GM12878 (cell line): ENCODE results near the gene FOXK2. TPM values are rescaled to one million over a fixed set of nuclear protein-coding genes. Genes with fewer than 3 reads are reported as not detected.

Experiments
- ATAC-seq: fragments of 200-7000 bp; cut with Tn5 transposase; 3 replicates; pipeline ENCODE4 v1.9.1; 2020; ENCODE audit warnings: mild to moderate bottlenecking, moderate library complexity
- BruUV-seq: library from RNA; stranded (reverse); fragments of 400-500 nt; replicated peaks from 2 replicates; lab custom pipeline; 2021; lab: Mats Ljungman, UMichigan
- CTCF ChIA-PET: fragments of 300-600 bp; sonication (Branson Sonifier 250); formaldehyde crosslinking; extraction: SDS; loops from one replicate; lab custom pipeline; 2021; ENCODE audit warnings: inconsistent platforms; lab: Yijun Ruan, JAX
- POLR2A ChIA-PET: fragments of 350-600 bp; formaldehyde crosslinking; extraction: SDS; loops from one replicate; lab custom pipeline; 2021; ENCODE audit warnings: inconsistent platforms; lab: Charles Lee
- RAD21 ChIA-PET: fragments of 300-600 bp; sonication (Branson Sonifier 250); formaldehyde crosslinking; loops from one replicate; lab custom pipeline; 2023; ENCODE audit warnings: antibody characterized with exemption; ENCODE audit not compliant: unreplicated experiment; lab: Charles Lee
- SMC1A ChIA-PET: fragments of 300-600 bp; sonication (Branson Sonifier 250); formaldehyde crosslinking; loops from one replicate; lab custom pipeline; 2023; ENCODE audit not compliant: unreplicated experiment, uncharacterized antibody; lab: Charles Lee
- DNase-seq: peaks from one replicate; pipeline ENCODE4 v3.0.0-alpha.2; 2011; ENCODE audit warnings: low read depth, low spot score
- FAIRE-seq: peaks from 3 replicates; lab custom pipeline; 2011; peaks lifted over from hg19 to GRCh38; lab: Jason Lieb, UNC
- H2AFZ ChIP-seq: 2 replicates; pipeline ENCODE4 v1.6.0; 2011; ENCODE audit warnings: low read depth, low read length, control low read depth; ENCODE audit not compliant: control insufficient read depth
- H3K27ac ChIP-seq: 2 replicates; pipeline ENCODE4 v1.5.1; 2011; ENCODE audit warnings: control low read depth; ENCODE audit not compliant: control insufficient read depth, insufficient read depth
- H3K27me3 ChIP-seq, 2 experiments: replicated peaks in 1 of 2; 2 replicates each; pipeline versions ENCODE4 v1.6.0 to v1.6.1; 2011; ENCODE audit warnings: low read length in 1 of 2; ENCODE audit not compliant: control insufficient read depth in 2 of 2, insufficient read depth in 2 of 2
- H3K36me3 ChIP-seq, 2 experiments: 2 replicates each; pipeline ENCODE4 v1.5.1; 2011; ENCODE audit warnings: low read length in 1 of 2; ENCODE audit not compliant: control insufficient read depth in 2 of 2, insufficient read depth in 2 of 2
- H3K4me1 ChIP-seq: 2 replicates; pipeline ENCODE4 v1.6.1; 2011; ENCODE audit warnings: mild to moderate bottlenecking, low read length, moderate library complexity, mixed read lengths; ENCODE audit not compliant: control insufficient read depth, insufficient read depth
- H3K4me2 ChIP-seq: 2 replicates; pipeline ENCODE4 v1.6.0; 2011; ENCODE audit warnings: control low read depth; ENCODE audit not compliant: control insufficient read depth, insufficient read depth
- H3K4me3 ChIP-seq: fragments of 200-600 bp; sonication (generic); 2 replicates; pipeline ENCODE4 v1.5.1; 2016
- H3K79me2 ChIP-seq: 2 replicates; pipeline ENCODE4 v1.6.0; 2011; ENCODE audit warnings: low read length; ENCODE audit not compliant: control insufficient read depth, insufficient read depth
- H3K9ac ChIP-seq: 2 replicates; pipeline ENCODE4 v1.8.0; 2011; ENCODE audit warnings: low read length, control low read depth, mixed read lengths; ENCODE audit not compliant: control insufficient read depth, insufficient read depth
- H3K9me3 ChIP-seq: replicated peaks from 3 replicates; pipeline ENCODE4 v1.5.1; 2011; ENCODE audit warnings: mild to moderate bottlenecking, low read length; ENCODE audit not compliant: control insufficient read depth, insufficient read depth
- H4K20me1 ChIP-seq: 2 replicates; pipeline ENCODE4 v1.6.0; 2011; ENCODE audit not compliant: control insufficient read depth, insufficient read depth
- CBFB ChIP-seq: IDR thresholded peaks from 2 replicates; pipeline ENCODE4 v1.6.1; 2016; ENCODE audit warnings: antibody characterized with exemption, low read depth
- CHD1 ChIP-seq: IDR thresholded peaks from 2 replicates; pipeline ENCODE4 v1.6.1; 2012; ENCODE audit warnings: low read depth, low read length, improper control_type of control experiment
- ESRRA ChIP-seq: IDR thresholded peaks from 2 replicates; pipeline ENCODE4 v1.6.1; 2012; ENCODE audit warnings: mild to moderate bottlenecking, low read length, improper control_type of control experiment
- GABPA ChIP-seq: IDR thresholded peaks from 2 replicates; pipeline ENCODE4 v1.6.1; 2014; ENCODE audit warnings: antibody characterized with exemption, low read depth, mild to moderate bottlenecking, inconsistent platforms
- HDAC2 ChIP-seq: fragments of 200-600 bp; sonication (generic); IDR thresholded peaks from 2 replicates; pipeline ENCODE4 v1.6.1; 2017
- KAT2A ChIP-seq: conservative IDR thresholded peaks from 2 replicates; pipeline ENCODE4 v1.6.1; 2011; ENCODE audit warnings: low read depth, low read length; ENCODE audit not compliant: control insufficient read depth
- LARP7 ChIP-seq: fragments of 450-650 bp; IDR thresholded peaks from 2 replicates; pipeline ENCODE4 v1.6.1; 2017; ENCODE audit warnings: mild to moderate bottlenecking
- NRF1 ChIP-seq: conservative IDR thresholded peaks from 2 replicates; pipeline ENCODE4 v1.6.1; 2011; ENCODE audit warnings: mild to moderate bottlenecking, low read depth, low read length, improper control_type of control experiment
- PBX3 ChIP-seq: IDR thresholded peaks from 2 replicates; pipeline ENCODE4 v1.6.1; 2011; ENCODE audit warnings: mild to moderate bottlenecking, low read depth, low read length, moderate library complexity; ENCODE audit not compliant: insufficient replicate concordance
- SREBF2 ChIP-seq: IDR thresholded peaks from 2 replicates; pipeline ENCODE4 v1.6.1; 2012; ENCODE audit warnings: mild to moderate bottlenecking, low read length
- SUPT20H ChIP-seq: IDR thresholded peaks from 2 replicates; pipeline ENCODE4 v1.6.1; 2011; ENCODE audit warnings: low read depth, mild to moderate bottlenecking, low read length, moderate library complexity, borderline replicate concordance; ENCODE audit not compliant: control insufficient read depth
- SUZ12 ChIP-seq: fragments of 200-600 bp; sonication (generic); IDR thresholded peaks from one replicate; pipeline ENCODE4 v1.6.1; 2018; ENCODE audit warnings: antibody characterized with exemption, mild to moderate bottlenecking; ENCODE audit not compliant: unreplicated experiment
- TARDBP ChIP-seq: IDR thresholded peaks from 2 replicates; pipeline ENCODE4 v1.6.1; 2016; ENCODE audit warnings: borderline replicate concordance
- YBX1 ChIP-seq: fragments of 450-650 bp; IDR thresholded peaks from 2 replicates; pipeline ENCODE4 v1.6.1; 2016; ENCODE audit warnings: antibody characterized with exemption
- ZNF384 ChIP-seq: IDR thresholded peaks from 2 replicates; pipeline ENCODE4 v1.6.1; 2012; ENCODE audit warnings: low read depth, mild to moderate bottlenecking, low read length, improper control_type of control experiment, borderline replicate concordance
- WGBS: methylation state at CpG from one replicate; pipeline ENCODE4 v1.1.6; 2016; ENCODE audit warnings: low lambda C conversion rate; ENCODE audit not compliant: insufficient replicate concordance, insufficient coverage; ENCODE audit errors: missing lambda C conversion rate; 5-methylcytosine and 5-hydroxymethylcytosine counted together
- in situ Hi-C: fragments of 300-500 bp; cut with MboI; formaldehyde crosslinking; loops from 9 replicates; pipeline ENCODE4 v1.14.3; 2018; ENCODE audit warnings: mixed read lengths
- intact Hi-C: fragments of 100-400 bp; cut with micrococcal nuclease; formaldehyde crosslinking; loops from one replicate; pipeline ENCODE4 v1.14.2; 2022; ENCODE audit not compliant: unreplicated experiment
- polyA plus RNA-seq, 11 experiments: library from polyadenylated mRNA; depleted of rRNA in 4 of 11; unstranded in 6 of 11; stranded (reverse) in 5 of 11; fragments of >200 nt; fragmentation: Nextera tagmentation in 4 of 11; fragmentation: Illumina TruSeq in 1 of 11; extraction: Ambion mirVana in 4 of 11; extraction: Trizol in 1 of 11; gene quantifications; 1 replicate in 1 of 11; 2 replicates in 10 of 11; pipeline versions ENCODE4 v1.2.1 to v1.2.3, GENCODE V29; 2011 to 2016; ENCODE audit warnings: inconsistent platforms in 2 of 11, missing spikeins in 2 of 11, low read depth in 1 of 11
- total RNA-seq, 4 experiments: library from RNA; depleted of rRNA in 3 of 4; stranded (reverse); fragments of >200 nt in 3 of 4; fragmentation: Illumina TruSeq in 1 of 4; extraction: Trizol in 1 of 4; gene quantifications; 2 replicates each; pipeline versions ENCODE4 v1.2.1 to v1.2.3, GENCODE V29; 2013 to 2021
- TF ChIP-seq, protein P1 (sequence below): IDR thresholded peaks from 2 replicates; pipeline ENCODE4 v1.6.1; 2012; ENCODE audit warnings: mild to moderate bottlenecking, low read depth, low read length

FOXK2 gene
- total and polyA plus RNA-seq, 10 of the 15 experiments (the other 5 are each of a cell fraction or from before 2014, with no cell fraction given) = 2.4 to 56.8 (median 34.4) TPM

GRCh38 chr17:82475458-82475857 is 44.1 kb upstream of the FOXK2 start:
- FAIRE-seq (no peak), ATAC-seq (no peak), DNase-seq (no peak)
- Histone ChIP-seq H4K20me1 (0 out of 2 replicates have a peak, but pooled peaks cover 2% of the 10 kb centered on the region), H3K4me1 (no peaks in the 10 kb centered on the region), H2AFZ (no peak overlapping the region), H3K36me3 (peaks cover 22 to 25% of the 10 kb centered on the region in 2 experiments; a peak in 3 of 4 replicates), H3K27ac (no peak overlapping the region), H3K9ac (no peak overlapping the region), H3K4me2 (no peak overlapping the region), H3K79me2 (no peaks in the 10 kb centered on the region; the same call in 1 of the 2 replicates), H3K27me3 (no peaks in the 10 kb centered on the region), H3K4me3 (no peak overlapping the region), H3K9me3 (no peaks in the 10 kb centered on the region)
- BruUV-seq = no TSS peak
- WGBS = 91% methylated on average over 7 of the region's 8 CpGs
- SMC1A ChIA-PET = no interaction called here
- intact Hi-C loops (no loop called here), in situ Hi-C loops (no loop called here)
- POLR2A ChIA-PET = no interaction called here
- TF ChIP-seq ZNF384 (no peak), YBX1 (no peak), SUPT20H (no peak), TARDBP (no peak), CBFB (no peak)
- CTCF ChIA-PET = no interaction called here
- RAD21 ChIA-PET = no interaction called here

GRCh38 chr17:82477934-82478333 is 41.6 kb upstream of the FOXK2 start:
- H3K9me3 ChIP-seq = no peaks in the 10 kb centered on the region
- no peak overlapping the region for H3K4me3 ChIP-seq
- no peak overlapping the region for H2AFZ ChIP-seq
- ChIA-PET CTCF (interaction anchor here (0.7 kb wide), 1 partner anchor 304 kb away, joined by 3 read pairs; no protein-coding TSS in a partner anchor), POLR2A (no interaction called here), SMC1A (no interaction called here), RAD21 (no interaction called here)
- FAIRE-seq (no peak), DNase-seq (no peak), ATAC-seq (no peak)
- intact Hi-C loops = no loop called here
- in situ Hi-C loops = no loop called here
- no peak overlapping the region for H3K4me2 ChIP-seq
- 0 out of 2 replicates have a peak, but pooled peaks cover 2% of the 10 kb centered on the region for H4K20me1 ChIP-seq
- H3K27me3 ChIP-seq = no peaks in the 10 kb centered on the region
- no peaks in the 10 kb centered on the region for H3K4me1 ChIP-seq
- H3K9ac ChIP-seq = no peak overlapping the region
- BruUV-seq = no TSS peak
- WGBS = 70% methylated on average over 8 of the region's 8 CpGs
- H3K27ac ChIP-seq = no peak overlapping the region
- H3K79me2 ChIP-seq = no peaks in the 10 kb centered on the region; the same call in 1 of the 2 replicates
- H3K36me3 ChIP-seq = peaks cover 24 to 29% of the 10 kb centered on the region in 2 experiments
- TF ChIP-seq PBX3 (no peak), SUZ12 (no peak), CHD1 (no peak), KAT2A (no peak), GABPA (no peak), LARP7 (no peak), HDAC2 (no peak), SREBF2 (no peak), YBX1 (no peak), NRF1 (no peak), ESRRA (no peak)
- TF ChIP-seq, protein P1, sequence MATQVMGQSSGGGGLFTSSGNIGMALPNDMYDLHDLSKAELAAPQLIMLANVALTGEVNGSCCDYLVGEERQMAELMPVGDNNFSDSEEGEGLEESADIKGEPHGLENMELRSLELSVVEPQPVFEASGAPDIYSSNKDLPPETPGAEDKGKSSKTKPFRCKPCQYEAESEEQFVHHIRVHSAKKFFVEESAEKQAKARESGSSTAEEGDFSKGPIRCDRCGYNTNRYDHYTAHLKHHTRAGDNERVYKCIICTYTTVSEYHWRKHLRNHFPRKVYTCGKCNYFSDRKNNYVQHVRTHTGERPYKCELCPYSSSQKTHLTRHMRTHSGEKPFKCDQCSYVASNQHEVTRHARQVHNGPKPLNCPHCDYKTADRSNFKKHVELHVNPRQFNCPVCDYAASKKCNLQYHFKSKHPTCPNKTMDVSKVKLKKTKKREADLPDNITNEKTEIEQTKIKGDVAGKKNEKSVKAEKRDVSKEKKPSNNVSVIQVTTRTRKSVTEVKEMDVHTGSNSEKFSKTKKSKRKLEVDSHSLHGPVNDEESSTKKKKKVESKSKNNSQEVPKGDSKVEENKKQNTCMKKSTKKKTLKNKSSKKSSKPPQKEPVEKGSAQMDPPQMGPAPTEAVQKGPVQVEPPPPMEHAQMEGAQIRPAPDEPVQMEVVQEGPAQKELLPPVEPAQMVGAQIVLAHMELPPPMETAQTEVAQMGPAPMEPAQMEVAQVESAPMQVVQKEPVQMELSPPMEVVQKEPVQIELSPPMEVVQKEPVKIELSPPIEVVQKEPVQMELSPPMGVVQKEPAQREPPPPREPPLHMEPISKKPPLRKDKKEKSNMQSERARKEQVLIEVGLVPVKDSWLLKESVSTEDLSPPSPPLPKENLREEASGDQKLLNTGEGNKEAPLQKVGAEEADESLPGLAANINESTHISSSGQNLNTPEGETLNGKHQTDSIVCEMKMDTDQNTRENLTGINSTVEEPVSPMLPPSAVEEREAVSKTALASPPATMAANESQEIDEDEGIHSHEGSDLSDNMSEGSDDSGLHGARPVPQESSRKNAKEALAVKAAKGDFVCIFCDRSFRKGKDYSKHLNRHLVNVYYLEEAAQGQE = no peak
